Lower leg skin (tissue), 4 donors: ENCODE results near the gene CD28. TPM values are rescaled to one million over a fixed set of nuclear protein-coding genes. Genes with fewer than 3 reads are reported as not detected.

Experiments used
- DNase-seq, 2 donors: peaks; one replicate each; pipeline ENCODE4 v3.0.0-alpha.2; 2019; ENCODE audit warnings: low spot score in 2 of 2
- H3K4me3 ChIP-seq: fragments of 200-600 bp; sonication (generic); 2 replicates; pipeline ENCODE4 v1.5.1; 2017; ENCODE audit warnings: mild to moderate bottlenecking, low read depth; ENCODE audit not compliant: poor library complexity, severe bottlenecking
- POLR2A ChIP-seq, 2 donors: fragments of 450-650 bp; IDR thresholded peaks; one replicate each; pipeline ENCODE4 v1.6.1; 2016 to 2017; ENCODE audit warnings: antibody characterized with exemption in 2 of 2, mild to moderate bottlenecking in 1 of 2, moderate library complexity in 1 of 2
- WGBS, 2 donors: methylation state at CpG; one replicate each; pipeline ENCODE4 v1.1.5; 2018; 5-methylcytosine and 5-hydroxymethylcytosine counted together
- intact Hi-C: fragments of 100-400 bp; cut with DNase I; formaldehyde crosslinking; loops from one replicate; pipeline ENCODE4 v1.15.0; 2023; ENCODE audit warnings: low total_unique reads
- total RNA-seq, 4 donors: library from RNA; depleted of rRNA; stranded (reverse); fragments of >200 nt; gene quantifications; one replicate each; pipeline ENCODE4 v1.1.0, GENCODE V29; 2016
- TF ChIP-seq, protein P1 (sequence below), 3 donors: fragments of 450-650 bp; IDR thresholded peaks; one replicate each; pipeline ENCODE4 v1.5.1; 2016; ENCODE audit warnings: antibody characterized with exemption in 3 of 3, mild to moderate bottlenecking in 3 of 3, moderate library complexity in 2 of 3

Gene CD28
- total RNA-seq, 4 donors from 2014 or later: 0.08 to 0.45 (median 0.31) TPM

DNA sequence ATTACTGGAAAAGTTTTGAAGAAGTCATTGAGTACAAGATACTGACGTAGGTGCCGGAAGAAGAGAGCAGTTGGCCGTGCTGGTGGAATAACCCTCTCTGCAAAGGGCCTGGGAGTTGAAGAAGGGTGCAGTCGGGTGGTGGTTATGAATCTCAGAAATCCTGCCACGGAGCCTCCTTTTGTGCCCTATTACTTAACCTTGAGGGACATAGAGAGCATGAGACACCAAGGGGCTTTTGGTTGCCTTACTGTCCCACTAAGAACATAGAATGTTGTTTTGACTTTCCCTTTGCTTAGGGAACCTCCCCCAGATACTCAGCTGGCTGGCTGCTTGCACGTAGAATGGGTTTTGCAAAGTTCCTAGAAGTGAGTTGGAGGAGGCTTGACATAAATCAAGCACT, 1.3 kb upstream of the CD28 start:
- intact Hi-C loops: no loop called here
- WGBS, 2 donors: 86 to 93% methylated on average over 6 of the region's 6 CpGs
- DNase-seq: no peak
- TF ChIP-seq, protein P1, sequence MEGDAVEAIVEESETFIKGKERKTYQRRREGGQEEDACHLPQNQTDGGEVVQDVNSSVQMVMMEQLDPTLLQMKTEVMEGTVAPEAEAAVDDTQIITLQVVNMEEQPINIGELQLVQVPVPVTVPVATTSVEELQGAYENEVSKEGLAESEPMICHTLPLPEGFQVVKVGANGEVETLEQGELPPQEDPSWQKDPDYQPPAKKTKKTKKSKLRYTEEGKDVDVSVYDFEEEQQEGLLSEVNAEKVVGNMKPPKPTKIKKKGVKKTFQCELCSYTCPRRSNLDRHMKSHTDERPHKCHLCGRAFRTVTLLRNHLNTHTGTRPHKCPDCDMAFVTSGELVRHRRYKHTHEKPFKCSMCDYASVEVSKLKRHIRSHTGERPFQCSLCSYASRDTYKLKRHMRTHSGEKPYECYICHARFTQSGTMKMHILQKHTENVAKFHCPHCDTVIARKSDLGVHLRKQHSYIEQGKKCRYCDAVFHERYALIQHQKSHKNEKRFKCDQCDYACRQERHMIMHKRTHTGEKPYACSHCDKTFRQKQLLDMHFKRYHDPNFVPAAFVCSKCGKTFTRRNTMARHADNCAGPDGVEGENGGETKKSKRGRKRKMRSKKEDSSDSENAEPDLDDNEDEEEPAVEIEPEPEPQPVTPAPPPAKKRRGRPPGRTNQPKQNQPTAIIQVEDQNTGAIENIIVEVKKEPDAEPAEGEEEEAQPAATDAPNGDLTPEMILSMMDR (IDR thresholded peaks at IDR 0.05): no peak
- no peak for TF ChIP-seq POLR2A (IDR thresholded peaks at IDR 0.05)
- no peak overlapping the region for H3K4me3 ChIP-seq

- 89 to 93% methylated on average over 5 of the region's 5 CpGs for WGBS, 2 donors
- no peak overlapping the region for H3K4me3 ChIP-seq
- no peak for DNase-seq
- intact Hi-C loops: no loop called here
- TF ChIP-seq, protein P1 (IDR thresholded peaks at IDR 0.05): no peak
- TF ChIP-seq POLR2A (IDR thresholded peaks at IDR 0.05): no peak
These were observed 1.1 kb downstream of the CD28 start for GRCh38 chr2:203707530-203707929.

DNA sequence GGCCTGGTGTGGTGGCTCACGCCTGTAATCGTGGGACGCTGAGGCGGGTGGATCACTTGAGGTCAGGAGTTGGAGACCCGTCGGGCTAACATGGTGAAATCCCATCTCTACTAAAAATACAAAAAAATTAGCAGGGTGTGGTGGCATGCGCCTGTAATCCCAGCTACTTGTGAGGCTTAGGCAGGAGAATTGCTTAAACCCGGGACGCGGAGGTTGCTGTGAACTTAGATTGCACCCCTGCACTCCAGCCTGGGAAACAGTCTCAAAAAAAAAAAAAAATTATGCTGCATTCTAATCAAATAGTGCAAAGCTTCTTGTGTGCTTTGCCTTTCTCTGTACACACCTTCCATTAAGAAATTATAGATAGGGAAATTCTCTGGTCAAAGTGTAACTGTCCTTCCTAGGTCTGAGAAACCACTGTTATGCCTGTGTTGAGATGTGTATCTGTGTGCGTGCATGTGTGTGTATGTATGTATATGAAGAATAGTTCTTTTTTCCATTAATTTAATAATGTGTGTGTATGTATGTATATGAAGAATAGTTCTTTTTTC, 2.5 kb downstream of the CD28 start:
- intact Hi-C loops: no loop called here
- no peak overlapping the region for H3K4me3 ChIP-seq
- TF ChIP-seq, protein P1 (IDR thresholded peaks at IDR 0.05): no peak
- TF ChIP-seq POLR2A (IDR thresholded peaks at IDR 0.05): no peak
- DNase-seq: no peak
- 90 to 94% methylated on average over 11 of the region's 11 CpGs for WGBS, 2 donors

- H3K4me3 ChIP-seq: no peak overlapping the region
- intact Hi-C loops: no loop called here
- WGBS, 2 donors: 89 to 91% methylated on average over 3 of the region's 3 CpGs
- TF ChIP-seq, protein P1 (IDR thresholded peaks at IDR 0.05): no peak
- TF ChIP-seq POLR2A (IDR thresholded peaks at IDR 0.05): no peak
- no peak for DNase-seq
These were observed 3.1 kb downstream of the CD28 start for GRCh38 chr2:203709416-203710040.

GRCh38 chr2:203710226-203710625, 3.8 kb downstream of the CD28 start:
- TF ChIP-seq, protein P1 (IDR thresholded peaks at IDR 0.05): no peak
- no peak for TF ChIP-seq POLR2A (IDR thresholded peaks at IDR 0.05)
- H3K4me3 ChIP-seq: no peak overlapping the region
- DNase-seq: no peak
- WGBS, 2 donors: 40 to 50% methylated on average over 4 of the region's 4 CpGs
- intact Hi-C loops: no loop called here

DNA sequence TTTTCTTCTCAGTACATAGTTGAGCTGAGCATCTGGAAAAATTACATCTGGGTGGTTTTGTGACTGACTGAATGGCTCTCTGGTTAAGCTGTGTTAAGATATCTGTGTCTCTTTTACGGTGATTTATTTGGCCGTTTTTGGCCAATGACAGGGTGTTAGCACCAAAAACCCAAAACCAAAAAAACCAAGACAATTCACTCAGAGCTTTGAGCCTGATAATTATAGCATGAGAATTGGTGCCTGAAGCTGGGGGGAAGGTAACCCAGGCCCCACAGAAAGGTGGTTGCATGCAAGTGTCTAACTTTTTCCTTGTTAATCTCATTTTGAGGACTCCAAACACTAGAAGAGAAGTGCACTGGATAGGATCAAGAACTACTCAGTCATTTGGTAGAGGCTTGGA, 4.5 kb downstream of the CD28 start:
- intact Hi-C loops: no loop called here
- TF ChIP-seq POLR2A (IDR thresholded peaks at IDR 0.05): no peak
- TF ChIP-seq, protein P1 (IDR thresholded peaks at IDR 0.05): no peak
- H3K4me3 ChIP-seq: no peak overlapping the region
- DNase-seq: no peak
- WGBS, 2 donors: 74% methylated on average over 2 of the region's 2 CpGs
